Measurements from ENCODE around the gene SLC39A9.
A peak's percentile ranks its signal among the peaks of the same experiment; 100 is the strongest.
"Not testable (repeated sequence)": the region's sequence is repeated elsewhere in the genome, so short reads cannot be mapped to it uniquely, and the experiment has no call there.

The SLC39A9 gene

DNA sequence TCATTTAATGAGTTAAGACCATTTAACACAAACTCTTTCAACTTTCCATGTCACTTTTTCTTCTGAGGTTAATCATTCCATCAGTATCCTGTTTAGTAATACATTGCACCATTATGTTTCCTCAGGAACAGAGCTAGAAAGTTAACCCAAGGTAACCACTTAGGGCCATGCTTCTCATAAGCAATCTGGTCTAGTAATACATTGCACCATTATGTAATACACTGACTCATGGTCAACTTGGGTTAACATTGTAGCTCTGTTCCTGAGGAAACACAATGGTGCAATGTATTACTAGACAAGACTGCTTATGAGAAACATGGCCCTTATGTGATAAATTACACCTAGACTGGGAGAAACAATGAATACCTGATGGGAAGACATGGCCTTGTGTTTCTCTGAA is 22.1 kb upstream of the SLC39A9 start:
- TF ChIP-seq, protein P1, sequence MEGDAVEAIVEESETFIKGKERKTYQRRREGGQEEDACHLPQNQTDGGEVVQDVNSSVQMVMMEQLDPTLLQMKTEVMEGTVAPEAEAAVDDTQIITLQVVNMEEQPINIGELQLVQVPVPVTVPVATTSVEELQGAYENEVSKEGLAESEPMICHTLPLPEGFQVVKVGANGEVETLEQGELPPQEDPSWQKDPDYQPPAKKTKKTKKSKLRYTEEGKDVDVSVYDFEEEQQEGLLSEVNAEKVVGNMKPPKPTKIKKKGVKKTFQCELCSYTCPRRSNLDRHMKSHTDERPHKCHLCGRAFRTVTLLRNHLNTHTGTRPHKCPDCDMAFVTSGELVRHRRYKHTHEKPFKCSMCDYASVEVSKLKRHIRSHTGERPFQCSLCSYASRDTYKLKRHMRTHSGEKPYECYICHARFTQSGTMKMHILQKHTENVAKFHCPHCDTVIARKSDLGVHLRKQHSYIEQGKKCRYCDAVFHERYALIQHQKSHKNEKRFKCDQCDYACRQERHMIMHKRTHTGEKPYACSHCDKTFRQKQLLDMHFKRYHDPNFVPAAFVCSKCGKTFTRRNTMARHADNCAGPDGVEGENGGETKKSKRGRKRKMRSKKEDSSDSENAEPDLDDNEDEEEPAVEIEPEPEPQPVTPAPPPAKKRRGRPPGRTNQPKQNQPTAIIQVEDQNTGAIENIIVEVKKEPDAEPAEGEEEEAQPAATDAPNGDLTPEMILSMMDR (IDR thresholded peaks at IDR 0.05; ENCODE audit: low read depth, low read length): no peak
- DNase-seq (ENCODE audit: low read depth in 2 of 2): peak; percentile 56 to 95
- H3K4me3 ChIP-seq (replicated peaks in 1 of 2; ENCODE audit: low read depth in 2 of 2, low read length in 2 of 2): no peak overlapping the region

DNA sequence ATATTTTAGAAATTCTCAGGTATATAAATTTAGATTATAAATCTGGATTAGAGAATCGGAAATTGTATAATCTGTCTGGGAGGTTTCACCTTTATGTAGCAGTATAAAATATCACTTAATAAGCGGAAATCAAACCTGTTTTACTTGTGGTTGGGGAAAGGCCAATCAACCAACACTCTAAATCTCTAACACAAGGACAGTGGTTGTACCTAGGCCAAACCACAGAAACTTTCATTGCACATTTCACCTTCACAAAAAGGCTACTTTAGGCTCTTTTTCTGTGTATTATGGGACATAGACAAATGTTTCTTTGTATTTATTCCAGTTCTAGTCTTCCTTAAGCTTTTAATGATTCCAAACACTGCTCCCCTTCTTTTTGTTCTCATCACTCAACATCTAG is 20.2 kb upstream of the SLC39A9 start:
- TF ChIP-seq, protein P1 (IDR thresholded peaks at IDR 0.05; ENCODE audit: low read depth, low read length): no peak
- no peak overlapping the region for H3K4me3 ChIP-seq (replicated peaks in 1 of 2; ENCODE audit: low read depth in 2 of 2, low read length in 2 of 2)
- DNase-seq (ENCODE audit: low read depth in 2 of 2): no peak

DNA sequence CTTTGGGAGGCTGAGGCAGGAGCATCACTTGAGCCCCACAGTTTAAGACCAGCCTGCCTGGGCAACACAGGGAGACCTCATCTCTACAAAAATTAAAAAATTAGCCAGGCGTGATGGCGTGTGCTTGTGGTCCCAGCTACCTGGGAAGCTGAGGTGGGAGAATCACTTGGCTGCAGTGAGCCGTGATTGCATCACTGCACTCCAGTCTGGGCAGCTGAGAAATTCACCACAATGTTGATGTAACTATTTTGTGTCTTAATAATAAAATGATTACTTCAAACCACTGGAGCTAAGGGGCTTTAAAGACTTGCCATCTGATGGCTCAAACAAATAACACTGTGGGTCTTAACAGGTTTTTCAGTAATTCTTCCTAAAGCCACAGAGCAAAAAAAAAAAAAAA is 11.2 kb upstream of the SLC39A9 start:
- no peak overlapping the region for H3K4me3 ChIP-seq (replicated peaks in 1 of 2; ENCODE audit: low read depth in 2 of 2, low read length in 2 of 2)
- peak in 1 of 2 donors; percentile 27 for DNase-seq (ENCODE audit: low read depth in 2 of 2)
- TF ChIP-seq, protein P1 (IDR thresholded peaks at IDR 0.05; ENCODE audit: low read depth, low read length): no peak

DNA sequence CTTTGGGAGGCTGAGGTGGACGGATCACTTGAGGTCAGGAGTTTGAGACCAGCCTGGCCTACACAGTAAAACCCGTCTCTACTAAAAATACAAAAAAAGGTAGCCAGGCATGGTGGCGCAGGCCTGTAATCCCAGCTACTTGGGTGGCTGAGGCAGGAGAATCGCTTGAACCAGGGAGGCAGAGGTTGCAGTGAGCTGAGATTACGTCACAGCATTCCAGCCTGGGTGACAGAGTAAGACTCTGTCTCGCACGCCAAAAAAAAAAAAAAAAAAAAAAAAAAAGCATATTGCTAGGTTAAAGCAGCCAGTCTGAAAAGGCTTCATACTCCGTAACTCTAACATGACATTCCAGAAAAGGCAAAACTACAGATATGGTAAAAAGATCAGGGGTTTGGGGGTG is 7.1 kb upstream of the SLC39A9 start:
- DNase-seq (ENCODE audit: low read depth in 2 of 2): peak; percentile 38 to 67
- not testable (repeated sequence) for H3K4me3 ChIP-seq (replicated peaks in 1 of 2; ENCODE audit: low read depth in 2 of 2, low read length in 2 of 2)

DNA sequence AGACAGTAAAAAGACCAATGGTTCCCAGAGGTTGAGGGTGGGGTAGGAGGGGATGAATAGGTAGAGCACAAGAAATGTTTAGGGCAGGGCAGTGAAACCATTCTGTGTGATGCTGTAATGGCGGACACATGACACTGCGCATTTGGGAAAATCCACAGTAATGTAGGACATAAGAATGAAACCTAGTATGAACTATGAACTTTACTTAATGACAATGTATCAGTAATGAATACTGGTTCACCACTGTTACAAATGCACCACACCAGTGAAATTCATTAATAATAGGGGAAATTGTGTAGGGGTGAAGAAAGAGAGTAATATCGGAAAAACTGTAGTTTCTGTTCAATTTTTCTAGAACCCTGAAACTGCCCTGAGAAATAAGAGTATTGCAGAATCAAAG is 6.0 kb upstream of the SLC39A9 start:
- H3K4me3 ChIP-seq (replicated peaks in 1 of 2; ENCODE audit: low read depth in 2 of 2, low read length in 2 of 2): no peak overlapping the region
- TF ChIP-seq, protein P1 (IDR thresholded peaks at IDR 0.05; ENCODE audit: low read depth, low read length): no peak
- DNase-seq (ENCODE audit: low read depth in 2 of 2): no peak

DNA sequence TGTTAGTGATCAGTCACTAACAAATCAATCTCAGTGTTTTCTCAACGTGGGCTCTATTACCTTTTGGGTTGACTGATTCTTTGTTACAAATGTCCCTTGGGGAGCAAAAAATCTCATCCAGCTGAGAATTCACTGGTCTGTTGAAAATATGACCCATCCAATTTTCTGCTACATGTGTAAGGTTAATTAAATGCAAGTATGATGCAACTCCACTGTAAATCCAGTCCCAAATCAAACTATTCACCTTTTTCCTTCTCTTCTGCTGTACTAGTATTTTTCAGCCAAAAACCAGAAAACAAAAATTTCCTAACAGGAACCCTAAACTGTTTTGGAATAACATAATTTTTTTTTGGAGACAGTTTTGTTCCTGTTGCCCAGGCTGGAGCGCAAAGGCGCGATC is 2.6 kb upstream of the SLC39A9 start:
- H3K4me3 ChIP-seq (replicated peaks in 1 of 2; ENCODE audit: low read depth in 2 of 2, low read length in 2 of 2): no peak overlapping the region
- DNase-seq (ENCODE audit: low read depth in 2 of 2): no peak
- TF ChIP-seq, protein P1 (IDR thresholded peaks at IDR 0.05; ENCODE audit: low read depth, low read length): no peak

DNA sequence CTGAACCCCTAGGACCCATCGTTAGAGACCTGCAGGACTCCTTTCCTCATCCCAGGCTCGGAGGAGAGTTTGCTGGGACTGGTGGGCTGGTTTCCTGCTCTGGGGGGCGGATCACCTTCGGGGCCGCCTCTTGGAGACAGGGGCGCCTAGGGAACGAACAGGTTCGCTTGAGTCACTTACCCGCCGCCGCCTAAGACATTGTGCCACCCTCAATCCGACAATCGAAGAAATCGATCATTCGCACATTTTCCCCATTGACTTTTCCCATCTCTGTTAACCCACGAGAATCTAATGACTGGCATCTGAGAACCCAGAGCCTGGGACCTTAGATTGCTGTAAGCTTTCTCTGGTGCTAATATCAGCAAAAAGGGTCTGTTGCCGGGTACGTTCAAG is 322 bp downstream of the SLC39A9 start:
- peak overlapping the region; percentile 86 to 98 for H3K4me3 ChIP-seq (replicated peaks in 1 of 2; ENCODE audit: low read depth in 2 of 2, low read length in 2 of 2)
- DNase-seq (ENCODE audit: low read depth in 2 of 2): no peak
- TF ChIP-seq, protein P1 (IDR thresholded peaks at IDR 0.05; ENCODE audit: low read depth, low read length): no peak
